SHP77 treated with DMSO at 0.1 percent for 48 hours (cell line): ENCODE data around the gene CNPY4.
"Not testable (repeated sequence)": the region's sequence is repeated elsewhere in the genome, so short reads cannot be mapped to it uniquely, and the experiment has no call there.

ENCODE experiments used
- DNase-seq: peaks from one replicate; lab custom pipeline; 2025; lab: John Stamatoyannopoulos, UW

Gene CNPY4

GRCh38 chr7:100119970-100120732, 717 bp downstream of the CNPY4 start:
- peak; percentile 43 for DNase-seq

DNA sequence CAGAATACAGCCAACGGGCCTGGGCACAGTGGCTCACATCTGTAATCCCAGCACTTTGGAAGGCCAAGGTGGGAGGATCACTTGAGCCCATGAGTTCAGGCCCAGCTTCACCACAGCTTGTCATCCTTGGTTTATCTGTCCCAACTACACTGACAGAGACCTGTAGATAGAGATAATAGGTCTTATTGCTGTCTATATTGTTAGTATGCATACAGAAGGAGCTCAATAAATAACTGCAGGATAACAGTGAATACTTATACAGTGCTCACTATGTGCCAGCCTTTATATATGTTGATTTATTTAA, 1.3 kb downstream of the CNPY4 start:
- no peak for DNase-seq

DNA sequence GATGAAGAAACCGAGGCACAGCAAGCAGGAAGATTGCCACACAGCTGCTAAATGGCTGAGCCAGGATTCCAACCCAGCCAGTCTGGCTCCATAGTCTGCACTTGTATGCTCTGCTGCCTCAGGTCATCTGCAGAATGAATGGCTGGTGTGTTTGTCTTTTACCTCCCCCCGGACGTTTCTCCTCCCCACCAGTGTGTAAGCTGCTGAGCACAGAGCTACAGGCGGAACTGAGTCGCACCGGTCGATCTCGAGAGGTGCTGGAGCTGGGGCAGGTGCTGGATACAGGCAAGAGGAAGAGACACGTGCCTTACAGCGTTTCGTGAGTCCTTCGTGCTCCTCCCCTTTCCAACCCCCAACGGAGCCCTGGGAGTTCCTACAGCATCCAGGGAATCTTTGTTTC, 2.6 kb downstream of the CNPY4 start:
- peak; percentile 78 for DNase-seq

GRCh38 chr7:100122568-100122967, 3.1 kb downstream of the CNPY4 start:
- no peak for DNase-seq

- DNase-seq, result no peak
Observed at GRCh38 chr7:100124301-100125230, 5.1 kb downstream of the CNPY4 start.

DNA sequence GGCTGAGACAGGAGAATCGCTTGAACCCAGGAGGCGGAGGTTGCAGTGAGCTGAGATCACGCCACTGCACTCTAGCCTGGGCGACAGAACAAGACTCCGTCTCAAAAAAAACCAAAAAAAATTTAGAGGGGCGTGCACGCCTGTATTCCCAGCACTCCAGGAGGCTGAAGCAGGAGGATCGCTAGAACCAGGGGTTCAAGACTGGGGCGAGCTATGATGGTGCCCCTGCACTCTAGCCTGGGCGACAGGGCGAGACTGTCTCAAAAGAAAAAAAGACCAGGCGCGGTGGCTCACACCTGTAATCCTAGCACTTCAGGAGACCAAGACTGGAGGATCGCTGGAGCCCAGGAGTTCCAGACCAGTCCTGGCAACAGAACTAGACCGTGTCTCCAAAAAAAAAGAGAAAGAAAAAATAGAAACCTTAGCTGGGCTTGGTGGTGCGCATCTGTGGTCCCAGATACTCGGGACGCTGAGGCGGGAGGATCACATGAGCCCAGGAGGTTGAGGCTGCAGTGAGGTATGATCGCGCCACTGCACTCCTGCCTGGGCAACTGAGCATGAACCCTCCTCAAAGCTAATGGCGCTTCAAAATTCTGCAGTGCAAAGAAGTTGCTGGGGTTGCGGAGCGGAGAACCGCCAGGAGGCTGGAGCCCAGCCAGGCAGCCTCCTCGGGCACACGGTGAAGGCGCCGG, 7.0 kb downstream of the CNPY4 start:
- no peak for DNase-seq

- peak; percentile 66 for DNase-seq
Observed at GRCh38 chr7:100126931-100127865, 7.8 kb downstream of the CNPY4 start, which contains the start of gene MBLAC1. Gene MBLAC1 (plus strand): TSS chr7:100126967. CDS start chr7:100127396, 429 bp downstream.

DNA sequence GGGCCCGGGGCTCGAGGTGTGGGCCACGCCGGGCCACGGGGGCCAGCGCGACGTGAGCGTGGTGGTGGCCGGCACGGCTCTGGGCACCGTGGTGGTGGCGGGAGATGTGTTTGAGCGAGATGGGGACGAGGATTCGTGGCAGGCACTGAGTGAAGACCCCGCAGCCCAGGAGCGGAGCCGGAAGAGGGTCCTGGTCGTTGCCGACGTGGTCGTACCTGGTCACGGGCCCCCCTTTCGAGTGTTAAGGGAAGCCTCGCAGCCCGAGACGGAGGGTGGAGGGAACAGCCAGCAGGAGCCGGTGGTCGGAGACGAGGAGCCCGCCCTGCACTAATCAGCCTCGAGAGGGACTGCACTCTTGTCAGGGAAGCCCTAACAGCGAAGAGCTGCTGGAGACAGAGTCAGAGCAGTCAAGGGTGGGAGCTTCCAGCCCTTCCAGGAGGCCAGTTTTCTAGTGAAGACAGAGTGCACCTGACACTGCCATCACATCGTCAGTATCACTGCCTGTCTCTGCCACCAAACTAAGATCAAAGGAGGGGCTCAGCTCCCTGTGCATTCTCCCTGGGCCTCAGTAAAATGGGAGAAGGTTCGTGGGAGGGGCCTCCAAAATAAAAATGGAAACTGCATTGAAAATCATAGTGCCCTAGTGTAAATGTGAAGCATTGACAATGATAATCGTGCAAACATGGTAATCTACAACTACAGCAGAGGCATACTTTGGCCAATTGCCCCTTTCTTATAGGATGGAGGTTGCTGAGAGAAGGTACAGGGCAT, 8.6 kb downstream of the CNPY4 start:
- DNase-seq, result no peak

DNA sequence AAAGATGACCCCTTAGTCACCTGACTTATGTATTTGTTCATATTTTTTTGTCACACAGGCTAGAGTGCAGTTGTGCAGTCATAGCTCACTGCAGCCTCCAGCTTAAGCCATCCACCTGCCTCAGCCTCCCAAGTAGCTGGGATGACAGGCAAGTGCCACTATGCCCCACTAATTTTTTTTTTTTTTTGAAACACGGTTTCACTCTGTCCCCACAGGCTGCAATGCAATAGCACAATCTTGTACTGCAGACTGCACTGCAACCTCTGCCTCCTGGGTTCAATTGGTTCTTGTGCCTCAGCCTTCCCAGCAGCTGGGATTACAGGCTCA, 9.2 kb downstream of the CNPY4 start:
- no peak for DNase-seq

DNA sequence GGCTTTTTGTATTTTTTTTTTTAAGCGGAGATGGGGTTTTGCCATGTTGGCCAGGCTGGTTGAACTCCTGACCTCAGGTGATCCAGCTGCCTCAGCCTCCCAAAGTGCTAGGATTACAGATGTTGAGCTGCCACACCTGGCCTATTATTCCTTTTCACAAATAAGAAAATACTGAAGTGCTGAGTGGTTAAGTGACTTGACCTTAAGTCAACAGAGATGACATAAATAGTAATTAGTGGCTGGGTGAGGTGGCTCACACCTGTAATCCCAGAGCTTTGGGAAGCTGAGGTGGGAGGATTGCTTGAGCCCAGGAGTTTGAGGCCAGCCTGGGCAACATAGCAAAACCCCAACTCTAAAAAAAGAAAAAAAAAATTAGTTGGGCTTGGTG, 10.8 kb downstream of the CNPY4 start:
- not testable (repeated sequence) for DNase-seq

GRCh38 chr7:100130608-100131453, 11.4 kb downstream of the CNPY4 start:
- DNase-seq, result no peak

GRCh38 chr7:100132126-100132525, 12.7 kb downstream of the CNPY4 start:
- DNase-seq, result no peak

GRCh38 chr7:100132697-100133151, 13.3 kb downstream of the CNPY4 start:
- peak; percentile 44 for DNase-seq

DNA sequence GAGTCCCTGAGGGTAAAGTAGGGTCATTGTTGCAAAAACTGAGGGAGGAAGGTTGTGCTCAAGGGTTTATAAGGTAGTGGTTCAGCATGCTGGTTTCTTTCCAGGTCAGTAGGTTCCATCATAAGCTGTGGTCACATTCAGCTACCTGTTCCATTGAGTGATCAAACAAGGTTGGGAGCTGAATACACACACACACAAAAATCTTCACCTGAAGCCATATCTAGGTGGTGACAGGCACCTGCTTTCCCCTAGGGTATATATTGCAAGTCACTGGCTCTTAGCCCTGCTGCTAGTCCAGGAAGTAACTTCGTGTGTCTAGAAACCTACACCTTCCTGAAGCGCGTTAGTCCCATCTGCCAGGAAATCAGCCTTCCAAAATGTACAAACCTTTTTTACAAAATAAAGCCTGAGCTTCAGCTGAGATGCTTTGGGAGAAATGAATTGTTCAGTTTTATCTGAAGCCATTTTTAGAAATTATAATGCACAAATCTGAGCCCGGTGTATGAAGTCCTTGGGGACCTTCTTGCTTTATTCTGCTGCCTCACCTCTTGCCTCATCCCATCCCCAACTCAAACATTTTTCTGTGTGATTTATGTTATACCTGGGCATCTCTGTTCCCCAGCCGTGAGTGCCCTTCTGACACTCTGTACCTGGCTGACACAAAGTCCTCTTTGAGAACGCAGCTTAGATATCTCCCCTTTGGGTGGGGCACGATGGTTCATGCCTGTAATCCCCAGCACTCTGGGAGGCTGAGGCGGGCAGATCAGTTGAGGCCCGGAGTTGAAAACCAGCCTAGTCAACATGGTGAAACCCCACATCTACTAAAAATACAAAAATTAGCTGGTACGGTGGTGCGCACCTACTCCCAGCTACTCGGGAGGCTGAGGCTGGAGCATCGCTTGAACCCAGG, 18.7 kb downstream of the CNPY4 start:
- DNase-seq, result no peak

DNA sequence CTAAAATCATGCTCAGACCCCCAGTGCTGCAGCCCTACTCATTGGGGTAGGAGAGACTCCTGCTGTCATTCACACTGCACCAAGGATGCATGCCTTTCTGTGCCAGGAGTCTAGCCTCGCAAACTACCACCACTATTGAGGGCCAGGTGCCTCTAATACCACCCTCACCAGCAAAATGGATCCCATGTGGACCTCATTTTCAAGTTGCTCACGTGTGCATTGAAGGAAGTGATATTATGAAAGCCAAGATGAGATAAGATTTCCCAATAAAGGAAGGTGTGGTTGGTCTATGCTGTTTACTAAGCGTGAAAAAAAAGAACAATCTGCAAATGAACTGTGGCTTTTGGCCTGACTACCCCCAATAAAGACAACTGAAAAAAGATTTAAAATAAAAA, 22.1 kb downstream of the CNPY4 start:
- DNase-seq, result no peak

DNA sequence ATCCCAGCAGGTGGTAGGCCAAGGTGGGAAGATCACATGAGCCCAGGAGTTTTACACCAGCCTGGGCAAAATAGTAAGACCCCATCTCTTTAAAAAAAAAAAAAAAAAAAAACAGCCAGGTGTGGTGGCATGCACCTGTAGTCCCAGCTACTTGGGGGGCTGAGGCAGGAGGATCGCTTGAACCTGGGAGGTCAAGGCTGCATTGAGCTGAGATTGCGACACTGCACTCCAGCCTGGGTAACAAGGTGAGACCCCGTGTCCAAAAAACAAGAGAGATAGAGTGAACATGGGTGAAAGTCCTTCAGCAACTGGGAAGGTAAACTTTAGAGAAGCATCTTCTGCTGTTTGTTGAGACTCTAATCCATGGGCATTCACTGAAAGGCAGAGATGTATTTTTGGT, 23.0 kb downstream of the CNPY4 start:
- DNase-seq, result no peak

- not testable (repeated sequence) for DNase-seq
Observed at GRCh38 chr7:100146350-100146749, 26.9 kb downstream of the CNPY4 start.

DNA sequence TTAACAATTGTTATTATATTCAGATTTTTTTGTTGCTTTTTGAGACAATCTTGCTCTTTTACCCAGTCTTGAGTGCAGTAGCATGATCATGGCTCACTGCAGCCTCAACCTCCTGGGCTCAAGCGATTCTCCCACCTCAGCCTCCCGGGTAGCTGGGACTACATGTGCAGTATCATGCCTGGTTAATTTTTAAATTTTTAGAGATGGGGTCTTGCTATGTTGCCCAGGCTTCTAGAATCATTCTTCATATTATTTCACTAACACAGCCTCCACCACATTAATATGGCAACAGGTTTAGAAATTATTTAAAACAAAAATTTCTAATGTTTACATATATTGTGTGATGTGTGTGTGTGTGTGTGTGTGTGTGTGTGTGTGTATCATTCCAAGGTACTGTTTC, 27.8 kb downstream of the CNPY4 start:
- DNase-seq, result no peak

GRCh38 chr7:100148225-100148558, 28.8 kb downstream of the CNPY4 start:
- no peak for DNase-seq
